ENCODE results near the gene PGA4. TPM values are rescaled to one million over a fixed set of nuclear protein-coding genes. Genes with fewer than 3 reads are reported as not detected.

PGA4 gene
- total RNA-seq, 1 experiment from 2014 or later: not detected

DNA sequence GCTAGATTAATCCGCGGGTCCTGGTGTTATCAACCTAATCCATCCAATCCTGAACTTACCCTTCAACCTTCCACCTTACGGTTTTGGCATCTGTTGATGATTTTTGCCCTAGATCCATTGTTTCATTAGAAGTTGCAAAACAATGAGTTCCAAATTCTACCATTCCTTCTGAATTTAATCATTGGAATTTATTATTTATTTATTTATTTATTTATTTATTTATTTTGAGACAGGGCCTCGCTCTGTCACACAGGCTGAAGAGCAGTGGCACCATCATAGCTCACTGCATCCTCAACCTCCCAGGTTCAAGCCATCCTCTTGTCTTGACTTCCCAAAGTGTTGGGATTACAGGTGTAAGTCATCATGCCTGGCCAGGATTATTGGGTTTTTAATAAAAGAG is 40.7 kb upstream of the PGA4 start:
- ChIA-PET POLR2A (no interaction called here), CTCF (no interaction called here)
- no peaks in the 10 kb centered on the region for H3K4me1 Mint-ChIP-seq (ENCODE audit: insufficient read depth, unreplicated experiment)
- no peak overlapping the region for H3K27ac Mint-ChIP-seq (ENCODE audit: low read depth, unreplicated experiment)
- H3K36me3 Mint-ChIP-seq (ENCODE audit: insufficient read depth, unreplicated experiment): no peaks in the 10 kb centered on the region
- DNase-seq (ENCODE audit: unreplicated experiment): no peak
- BruUV-seq (replicated peaks): no TSS peak
- H3K9me3 Mint-ChIP-seq (ENCODE audit: unreplicated experiment): no peaks in the 10 kb centered on the region
- no peak overlapping the region for H3K4me3 Mint-ChIP-seq (ENCODE audit: unreplicated experiment)
- TF ChIP-seq, protein P1, sequence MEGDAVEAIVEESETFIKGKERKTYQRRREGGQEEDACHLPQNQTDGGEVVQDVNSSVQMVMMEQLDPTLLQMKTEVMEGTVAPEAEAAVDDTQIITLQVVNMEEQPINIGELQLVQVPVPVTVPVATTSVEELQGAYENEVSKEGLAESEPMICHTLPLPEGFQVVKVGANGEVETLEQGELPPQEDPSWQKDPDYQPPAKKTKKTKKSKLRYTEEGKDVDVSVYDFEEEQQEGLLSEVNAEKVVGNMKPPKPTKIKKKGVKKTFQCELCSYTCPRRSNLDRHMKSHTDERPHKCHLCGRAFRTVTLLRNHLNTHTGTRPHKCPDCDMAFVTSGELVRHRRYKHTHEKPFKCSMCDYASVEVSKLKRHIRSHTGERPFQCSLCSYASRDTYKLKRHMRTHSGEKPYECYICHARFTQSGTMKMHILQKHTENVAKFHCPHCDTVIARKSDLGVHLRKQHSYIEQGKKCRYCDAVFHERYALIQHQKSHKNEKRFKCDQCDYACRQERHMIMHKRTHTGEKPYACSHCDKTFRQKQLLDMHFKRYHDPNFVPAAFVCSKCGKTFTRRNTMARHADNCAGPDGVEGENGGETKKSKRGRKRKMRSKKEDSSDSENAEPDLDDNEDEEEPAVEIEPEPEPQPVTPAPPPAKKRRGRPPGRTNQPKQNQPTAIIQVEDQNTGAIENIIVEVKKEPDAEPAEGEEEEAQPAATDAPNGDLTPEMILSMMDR (IDR thresholded peaks at IDR 0.05; ENCODE audit: unreplicated experiment): no peak
- H3K27me3 Mint-ChIP-seq (ENCODE audit: insufficient read depth, unreplicated experiment): peaks cover 20% of the 10 kb centered on the region
- intact Hi-C loops (cut with micrococcal nuclease): no loop called here

DNA sequence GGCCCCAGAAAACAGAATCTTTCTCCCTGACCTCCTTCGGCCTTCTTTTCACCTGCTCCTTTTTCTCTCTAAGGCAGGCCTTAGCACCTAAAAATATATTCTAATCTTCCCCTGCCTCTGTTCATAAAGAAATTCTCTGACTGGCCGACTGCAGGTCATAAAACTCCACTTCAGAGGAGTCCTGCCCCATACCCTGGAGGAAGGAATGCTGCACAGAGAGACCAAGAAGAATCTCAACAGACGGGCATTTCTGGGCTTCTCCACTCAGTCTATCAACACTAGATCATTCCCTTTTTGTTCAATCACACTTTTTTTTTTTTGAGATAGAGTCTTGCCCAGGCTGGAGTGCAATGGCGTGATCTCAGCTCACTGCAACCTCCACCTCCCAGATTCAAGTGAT is 38.5 kb upstream of the PGA4 start:
- DNase-seq (ENCODE audit: unreplicated experiment): no peak
- Mint-ChIP-seq H3K27ac (ENCODE audit: low read depth, unreplicated experiment) (no peak overlapping the region), H3K4me3 (ENCODE audit: unreplicated experiment) (no peak overlapping the region), H3K36me3 (ENCODE audit: insufficient read depth, unreplicated experiment) (no peaks in the 10 kb centered on the region), H3K27me3 (ENCODE audit: insufficient read depth, unreplicated experiment) (peaks cover 12% of the 10 kb centered on the region), H3K4me1 (ENCODE audit: insufficient read depth, unreplicated experiment) (no peaks in the 10 kb centered on the region), H3K9me3 (ENCODE audit: unreplicated experiment) (no peaks in the 10 kb centered on the region)
- ChIA-PET POLR2A (no interaction called here), CTCF (interaction anchor here (0.5 to 5.9 kb wide), 4 partner anchors 31 to 752 kb away, joined by 3 to 52 read pairs (median 4); no protein-coding TSS in a partner anchor)
- no TSS peak for BruUV-seq (replicated peaks)
- intact Hi-C loops (cut with micrococcal nuclease): no loop called here
- TF ChIP-seq, protein P1 (IDR thresholded peaks at IDR 0.05; ENCODE audit: unreplicated experiment): no peak

DNA sequence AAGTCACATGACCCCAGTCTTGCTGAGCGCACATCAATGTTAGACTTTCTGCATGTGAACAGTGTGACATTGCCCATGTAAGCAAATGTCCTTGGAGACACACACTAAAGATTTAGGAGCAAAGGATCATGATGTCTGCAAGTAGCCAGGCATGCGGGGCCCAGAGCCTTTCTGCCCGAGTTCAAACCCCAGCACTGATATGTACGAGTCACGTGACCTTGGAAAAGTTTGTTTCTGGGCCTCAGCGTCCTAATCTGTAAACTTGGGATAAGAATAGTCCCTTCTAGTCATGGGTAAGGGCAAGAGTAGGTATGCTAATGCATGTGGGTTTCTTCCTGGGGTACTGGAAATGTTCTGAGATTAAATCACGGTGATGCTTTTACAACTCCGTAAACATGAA is 35.6 kb upstream of the PGA4 start:
- TF ChIP-seq, protein P1 (IDR thresholded peaks at IDR 0.05; ENCODE audit: unreplicated experiment): no peak
- H3K36me3 Mint-ChIP-seq (ENCODE audit: insufficient read depth, unreplicated experiment): no peaks in the 10 kb centered on the region
- ChIA-PET CTCF (interaction anchor here (0.8 to 5.9 kb wide), 28 partner anchors 9 to 410 kb away, joined by 3 to 52 read pairs (median 4); no protein-coding TSS in a partner anchor), POLR2A (interaction anchor here (0.7 kb wide), 1 partner anchor 359 kb away, joined by 3 read pairs; no protein-coding TSS in a partner anchor)
- no peak overlapping the region for H3K4me3 Mint-ChIP-seq (ENCODE audit: unreplicated experiment)
- no peaks in the 10 kb centered on the region for H3K4me1 Mint-ChIP-seq (ENCODE audit: insufficient read depth, unreplicated experiment)
- no TSS peak for BruUV-seq (replicated peaks)
- H3K9me3 Mint-ChIP-seq (ENCODE audit: unreplicated experiment): no peaks in the 10 kb centered on the region
- no peak for DNase-seq (ENCODE audit: unreplicated experiment)
- intact Hi-C loops (cut with micrococcal nuclease): no loop called here
- H3K27me3 Mint-ChIP-seq (ENCODE audit: insufficient read depth, unreplicated experiment): no peaks in the 10 kb centered on the region
- no peak overlapping the region for H3K27ac Mint-ChIP-seq (ENCODE audit: low read depth, unreplicated experiment)

DNA sequence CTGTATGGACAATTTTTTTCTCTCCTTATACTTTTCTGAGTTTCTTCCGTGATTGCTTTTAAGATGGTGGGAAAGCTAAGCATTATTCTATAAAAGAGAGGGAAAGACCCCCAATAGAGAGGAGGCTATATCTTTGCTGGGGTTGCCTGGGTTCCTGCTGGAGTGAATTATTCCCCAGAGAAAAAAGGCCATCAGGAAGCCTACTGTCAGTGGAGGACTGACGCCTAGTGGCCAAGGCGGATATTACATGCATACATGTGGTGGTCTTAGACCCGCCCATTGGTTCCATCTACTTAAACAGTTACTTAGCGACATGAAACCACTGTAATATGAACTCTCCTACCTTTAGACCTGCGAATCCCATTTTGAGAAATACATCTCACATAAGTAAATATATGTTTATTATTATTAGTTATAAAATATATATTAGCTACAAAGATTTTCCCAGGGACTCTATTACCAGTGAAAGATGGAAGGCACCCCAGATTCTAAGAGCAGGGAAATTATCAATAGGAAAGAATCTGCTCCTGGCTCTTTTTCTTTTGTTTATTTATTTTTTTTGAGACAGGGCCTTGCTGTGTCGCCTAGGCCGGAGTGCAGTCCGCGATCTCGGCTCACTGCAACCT is 34.5 kb upstream of the PGA4 start:
- no peaks in the 10 kb centered on the region for H3K27me3 Mint-ChIP-seq (ENCODE audit: insufficient read depth, unreplicated experiment)
- H3K27ac Mint-ChIP-seq (ENCODE audit: low read depth, unreplicated experiment): no peak overlapping the region
- BruUV-seq (replicated peaks): no TSS peak
- TF ChIP-seq, protein P1 (IDR thresholded peaks at IDR 0.05; ENCODE audit: unreplicated experiment): peak; percentile 88
- no peak overlapping the region for H3K4me3 Mint-ChIP-seq (ENCODE audit: unreplicated experiment)
- ChIA-PET POLR2A (no interaction called here), CTCF (interaction anchor here (0.5 to 5.9 kb wide), 56 partner anchors 8 to 824 kb away, joined by 3 to 52 read pairs (median 4); no protein-coding TSS in a partner anchor)
- intact Hi-C loops (cut with micrococcal nuclease): loop anchor here (1.0 kb wide), 5 partner anchors 57 to 412 kb away; no protein-coding TSS in a partner anchor
- peak; percentile 73 for DNase-seq (ENCODE audit: unreplicated experiment)
- H3K9me3 Mint-ChIP-seq (ENCODE audit: unreplicated experiment): no peaks in the 10 kb centered on the region
- H3K4me1 Mint-ChIP-seq (ENCODE audit: insufficient read depth, unreplicated experiment): no peaks in the 10 kb centered on the region
- no peaks in the 10 kb centered on the region for H3K36me3 Mint-ChIP-seq (ENCODE audit: insufficient read depth, unreplicated experiment)
